Embryonic facial prominence (tissue), 1 donor: ENCODE measurements around the gene UGGT1.

Source experiments
- DNase-seq: peaks from one replicate; pipeline ENCODE4 v3.0.0-alpha.2; 2016; ENCODE audit errors: extremely low spot score

UGGT1 gene, protein sequence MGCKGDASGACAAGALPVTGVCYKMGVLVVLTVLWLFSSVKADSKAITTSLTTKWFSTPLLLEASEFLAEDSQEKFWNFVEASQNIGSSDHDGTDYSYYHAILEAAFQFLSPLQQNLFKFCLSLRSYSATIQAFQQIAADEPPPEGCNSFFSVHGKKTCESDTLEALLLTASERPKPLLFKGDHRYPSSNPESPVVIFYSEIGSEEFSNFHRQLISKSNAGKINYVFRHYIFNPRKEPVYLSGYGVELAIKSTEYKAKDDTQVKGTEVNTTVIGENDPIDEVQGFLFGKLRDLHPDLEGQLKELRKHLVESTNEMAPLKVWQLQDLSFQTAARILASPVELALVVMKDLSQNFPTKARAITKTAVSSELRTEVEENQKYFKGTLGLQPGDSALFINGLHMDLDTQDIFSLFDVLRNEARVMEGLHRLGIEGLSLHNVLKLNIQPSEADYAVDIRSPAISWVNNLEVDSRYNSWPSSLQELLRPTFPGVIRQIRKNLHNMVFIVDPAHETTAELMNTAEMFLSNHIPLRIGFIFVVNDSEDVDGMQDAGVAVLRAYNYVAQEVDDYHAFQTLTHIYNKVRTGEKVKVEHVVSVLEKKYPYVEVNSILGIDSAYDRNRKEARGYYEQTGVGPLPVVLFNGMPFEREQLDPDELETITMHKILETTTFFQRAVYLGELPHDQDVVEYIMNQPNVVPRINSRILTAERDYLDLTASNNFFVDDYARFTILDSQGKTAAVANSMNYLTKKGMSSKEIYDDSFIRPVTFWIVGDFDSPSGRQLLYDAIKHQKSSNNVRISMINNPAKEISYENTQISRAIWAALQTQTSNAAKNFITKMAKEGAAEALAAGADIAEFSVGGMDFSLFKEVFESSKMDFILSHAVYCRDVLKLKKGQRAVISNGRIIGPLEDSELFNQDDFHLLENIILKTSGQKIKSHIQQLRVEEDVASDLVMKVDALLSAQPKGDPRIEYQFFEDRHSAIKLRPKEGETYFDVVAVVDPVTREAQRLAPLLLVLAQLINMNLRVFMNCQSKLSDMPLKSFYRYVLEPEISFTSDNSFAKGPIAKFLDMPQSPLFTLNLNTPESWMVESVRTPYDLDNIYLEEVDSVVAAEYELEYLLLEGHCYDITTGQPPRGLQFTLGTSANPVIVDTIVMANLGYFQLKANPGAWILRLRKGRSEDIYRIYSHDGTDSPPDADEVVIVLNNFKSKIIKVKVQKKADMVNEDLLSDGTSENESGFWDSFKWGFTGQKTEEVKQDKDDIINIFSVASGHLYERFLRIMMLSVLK (N-terminal part only)

DNA sequence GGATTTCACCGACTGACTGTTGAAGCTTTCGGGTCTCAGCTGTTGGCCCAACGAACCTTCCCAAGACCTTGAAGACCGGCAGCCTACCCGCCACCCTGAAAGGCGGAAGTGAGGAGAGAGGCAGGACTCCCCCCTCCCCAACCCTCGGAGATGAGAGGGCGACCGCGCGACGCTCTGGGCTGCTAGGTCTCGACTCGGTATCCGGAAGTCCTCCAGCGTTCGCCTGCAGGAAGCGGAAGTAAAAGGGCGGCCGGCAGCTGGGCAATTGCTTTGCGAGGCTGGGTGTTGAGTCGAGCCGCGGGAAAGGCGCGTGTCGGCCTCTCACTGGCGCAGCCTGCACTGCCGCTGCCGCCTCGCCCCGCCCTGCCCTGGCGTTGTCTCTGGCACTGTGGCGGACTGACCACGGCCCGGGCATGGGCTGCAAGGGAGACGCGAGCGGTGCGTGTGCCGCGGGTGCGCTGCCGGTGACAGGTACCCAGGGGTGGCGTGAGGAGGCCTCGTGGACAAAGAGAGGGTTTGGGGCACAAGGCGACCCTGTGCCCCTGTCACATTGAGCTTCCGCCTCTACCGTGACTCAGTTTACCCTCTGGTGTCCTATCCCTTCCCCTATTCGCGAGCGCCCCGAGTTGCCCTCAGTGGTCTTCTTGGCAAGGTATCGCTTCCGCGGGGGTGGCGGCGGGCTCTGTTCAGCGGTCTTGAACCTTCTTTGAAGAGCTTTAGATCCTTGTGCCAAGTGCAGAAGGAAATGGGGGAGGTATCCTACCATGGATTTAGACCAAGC lies at the start of gene UGGT1:
Gene UGGT1, plus strand, starts transcription at position 256 of the 781 bp plus-strand sequence. Its CDS starts 158 bp downstream, at position 414.
- peak; percentile 88 for DNase-seq

DNA sequence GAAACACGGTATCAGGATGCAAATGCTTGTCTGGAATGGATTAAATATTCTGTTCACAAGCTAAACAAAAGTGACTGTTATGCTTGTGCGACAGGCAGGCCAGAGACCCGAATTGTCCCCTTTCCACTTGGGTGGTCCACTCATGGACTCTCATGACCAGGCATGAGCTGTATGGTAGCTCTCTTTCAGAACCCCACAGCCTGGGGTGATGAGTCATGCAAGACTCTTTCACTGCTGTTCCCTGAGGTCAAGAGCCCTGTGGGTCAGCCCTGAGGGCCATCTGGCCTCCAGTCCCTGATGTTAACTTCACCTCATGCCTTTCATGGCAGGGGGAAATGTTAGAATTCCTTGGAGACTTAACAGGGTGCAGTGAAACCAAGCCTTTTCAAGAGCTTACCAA lies 49.4 kb upstream of the UGGT1 start:
- DNase-seq, result no peak

DNA sequence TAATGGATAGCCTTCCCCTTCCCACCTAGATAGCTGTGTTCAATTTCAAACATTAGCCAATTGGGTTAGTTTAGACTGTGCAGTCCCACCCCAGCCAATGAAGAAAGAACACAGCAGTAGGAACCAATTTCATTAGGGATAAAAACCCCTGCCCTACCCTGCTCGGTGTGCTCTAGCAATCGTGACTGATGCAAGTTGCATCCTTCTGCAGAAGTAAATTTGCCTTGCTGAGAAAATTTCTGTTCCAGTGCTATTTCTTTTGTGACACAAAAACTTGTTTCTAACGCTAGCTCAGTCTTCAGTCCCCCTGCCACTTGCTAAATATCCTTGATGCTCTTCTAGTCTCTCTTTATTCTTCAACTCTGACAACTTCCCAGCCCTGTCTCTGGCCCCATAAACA lies 48.0 kb upstream of the UGGT1 start:
- DNase-seq, result no peak

DNA sequence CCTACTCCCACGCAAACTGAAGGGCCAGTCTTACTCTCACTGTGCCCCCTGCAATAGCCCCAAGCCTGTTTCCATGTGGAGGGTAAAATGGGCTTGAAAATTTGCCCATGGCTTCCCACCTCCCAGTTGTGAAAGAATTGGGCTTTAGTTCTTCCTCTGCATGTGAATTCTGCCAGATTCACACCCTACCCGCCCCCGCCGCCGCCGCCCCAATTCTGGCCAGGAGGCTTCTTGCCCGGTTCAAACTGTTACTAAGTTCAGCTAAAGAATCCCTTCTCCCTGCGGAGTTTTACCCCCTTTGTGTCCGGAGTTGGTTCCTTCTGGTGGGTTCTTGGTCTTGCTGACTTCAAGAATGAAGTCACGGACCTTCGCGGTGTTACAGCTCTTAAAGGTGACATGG lies 37.7 kb upstream of the UGGT1 start:
- DNase-seq, result no peak

DNA sequence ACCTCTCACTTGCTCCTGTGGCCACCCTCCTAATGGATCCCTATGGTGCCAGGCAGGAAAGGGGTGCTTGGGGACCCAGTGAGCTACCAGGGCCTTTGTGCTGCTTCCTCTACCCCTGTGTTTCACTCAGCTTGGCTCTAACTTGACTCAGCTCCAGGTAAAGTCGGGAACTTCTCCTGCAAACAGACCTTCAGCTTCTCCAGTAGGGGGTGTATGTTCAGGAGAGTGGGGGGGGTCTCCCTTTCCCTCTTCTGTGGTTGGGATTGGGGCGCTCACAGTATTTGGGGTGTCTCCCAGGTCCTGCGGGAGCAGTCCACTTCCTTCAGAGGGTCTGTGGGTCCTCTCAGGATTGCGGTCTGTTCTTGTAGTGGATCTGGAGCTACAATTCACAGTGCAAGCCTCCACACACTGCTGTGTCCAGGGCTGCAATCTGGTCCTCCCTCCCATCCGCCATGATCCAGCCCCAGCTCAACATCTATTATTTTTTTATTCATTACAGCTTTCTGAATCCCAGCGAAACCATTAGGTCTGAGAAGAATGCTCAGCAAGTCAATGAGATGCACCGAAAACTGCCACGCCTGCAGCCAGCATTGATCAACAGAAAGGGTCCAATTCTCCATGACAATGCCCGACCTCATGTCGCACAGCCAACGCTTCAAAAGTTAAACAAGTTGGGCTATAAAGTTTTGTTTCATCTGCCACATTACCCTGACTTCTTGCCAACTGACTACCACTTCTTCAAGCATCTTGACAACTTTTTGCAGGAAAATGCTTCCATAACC lies 36.7 kb upstream of the UGGT1 start:
- DNase-seq, result no peak

DNA sequence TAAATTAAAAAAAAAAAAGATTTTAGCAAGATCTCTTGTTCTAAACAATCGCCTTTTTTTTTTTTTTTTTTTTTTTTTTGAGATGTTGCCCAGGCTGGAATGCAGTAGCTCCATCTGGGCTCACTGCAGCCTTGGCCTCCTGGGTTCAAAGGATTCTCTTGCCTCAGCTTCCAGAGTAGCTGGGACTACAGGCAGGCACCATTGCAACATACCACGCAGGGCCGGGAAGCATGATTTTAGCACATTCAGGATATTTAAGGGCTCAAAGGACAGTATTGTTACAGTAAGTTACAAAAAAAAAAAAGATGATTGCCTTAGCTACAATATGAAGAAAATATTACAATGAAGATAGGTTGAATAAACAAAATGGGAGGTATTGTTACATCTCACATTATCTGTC lies 33.7 kb upstream of the UGGT1 start:
- DNase-seq, result no peak

DNA sequence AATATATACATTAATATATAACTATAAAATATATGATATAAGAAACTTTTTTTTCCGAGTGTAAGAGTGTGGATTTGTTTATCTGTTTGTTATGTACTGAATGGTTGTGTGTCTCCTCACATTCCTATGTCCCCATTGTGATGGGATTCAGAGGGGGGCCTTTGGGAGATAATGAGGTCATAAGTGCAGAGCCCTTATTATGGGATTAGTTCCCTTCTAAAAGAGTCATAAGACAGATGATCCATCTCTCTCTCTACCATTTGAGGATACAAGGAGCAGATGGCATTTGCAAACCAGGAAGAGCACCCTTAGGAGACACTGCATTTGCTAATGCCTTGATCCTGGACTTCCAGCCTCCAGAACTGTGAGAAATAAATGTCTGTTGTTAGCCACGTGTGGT lies 32.9 kb upstream of the UGGT1 start:
- DNase-seq, result no peak

DNA sequence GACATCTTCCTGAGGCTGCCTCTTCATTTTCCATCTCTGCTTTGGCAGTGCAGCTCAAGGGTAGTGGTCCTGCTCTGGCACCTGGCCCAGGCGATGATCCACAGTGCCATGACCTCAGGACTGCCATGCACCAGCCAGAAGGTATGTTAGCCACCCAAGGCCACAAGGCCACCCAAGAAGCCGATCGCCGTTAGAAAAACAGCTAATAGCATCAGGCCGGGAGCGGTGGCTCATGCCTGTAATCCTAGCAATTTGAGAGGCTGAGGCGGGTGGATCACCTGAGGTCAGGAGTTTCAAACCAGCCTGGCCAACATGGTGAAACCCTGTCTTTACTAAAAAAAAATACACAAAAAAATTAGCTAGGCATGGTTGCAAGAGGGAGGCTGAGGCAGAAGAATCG lies 28.4 kb upstream of the UGGT1 start:
- no peak for DNase-seq

DNA sequence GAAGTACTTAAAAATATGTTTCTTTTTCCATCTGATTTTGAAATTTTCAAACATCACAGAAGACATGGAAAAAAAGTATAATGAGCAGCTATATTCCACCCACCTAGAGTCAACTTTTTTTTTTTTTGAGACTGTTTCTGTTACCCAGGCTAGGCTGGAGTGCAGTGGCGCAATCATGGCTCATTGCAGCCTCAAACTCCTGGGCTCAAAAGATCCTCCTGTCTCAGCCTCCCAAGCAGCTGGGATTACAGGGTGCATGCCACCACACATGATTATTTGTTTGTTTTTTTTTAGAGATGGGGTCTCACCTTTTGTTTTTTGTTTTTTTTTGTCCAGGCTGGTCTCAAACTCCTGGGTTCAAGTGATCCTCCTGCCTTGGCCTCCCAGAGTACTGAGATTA lies 26.6 kb upstream of the UGGT1 start:
- DNase-seq, result no peak

DNA sequence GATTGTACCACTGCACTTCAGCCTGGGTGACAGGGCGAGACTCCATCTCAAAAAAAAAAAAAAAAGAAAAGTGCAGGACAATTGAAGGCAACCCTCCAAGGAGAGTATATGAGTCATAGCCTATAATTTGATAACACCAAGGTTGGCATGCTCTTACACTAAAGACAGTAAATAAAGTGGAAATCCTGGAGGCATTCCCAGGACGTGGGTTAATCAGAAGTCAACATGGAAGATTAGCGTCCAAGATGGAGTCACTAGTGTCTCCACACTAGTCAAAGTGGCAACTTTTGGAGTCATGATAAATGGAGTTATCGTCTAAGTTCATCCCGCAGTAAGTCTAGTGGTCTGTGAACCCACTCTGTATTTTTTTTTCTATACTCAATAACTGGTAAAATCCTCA lies 21.2 kb upstream of the UGGT1 start:
- DNase-seq, result no peak

DNA sequence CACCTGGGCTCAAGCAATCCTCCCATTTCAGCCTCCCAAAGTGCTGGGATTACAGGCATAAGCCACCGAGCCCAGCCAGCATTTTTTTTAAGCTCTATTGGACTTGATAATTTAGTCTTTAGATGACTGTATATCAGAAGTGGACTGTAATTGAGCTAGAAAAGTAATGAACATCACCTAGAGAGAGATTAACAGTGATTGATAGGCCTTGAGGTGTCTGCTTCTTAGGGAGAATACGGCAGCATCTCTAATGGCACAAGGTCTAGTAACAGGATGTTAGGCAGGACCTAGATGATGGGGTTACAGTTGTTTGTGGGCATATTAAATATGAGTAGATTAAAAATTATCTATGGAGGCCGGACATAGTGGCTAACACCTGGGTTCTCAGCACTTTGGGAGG lies 17.7 kb upstream of the UGGT1 start:
- DNase-seq, result no peak

DNA sequence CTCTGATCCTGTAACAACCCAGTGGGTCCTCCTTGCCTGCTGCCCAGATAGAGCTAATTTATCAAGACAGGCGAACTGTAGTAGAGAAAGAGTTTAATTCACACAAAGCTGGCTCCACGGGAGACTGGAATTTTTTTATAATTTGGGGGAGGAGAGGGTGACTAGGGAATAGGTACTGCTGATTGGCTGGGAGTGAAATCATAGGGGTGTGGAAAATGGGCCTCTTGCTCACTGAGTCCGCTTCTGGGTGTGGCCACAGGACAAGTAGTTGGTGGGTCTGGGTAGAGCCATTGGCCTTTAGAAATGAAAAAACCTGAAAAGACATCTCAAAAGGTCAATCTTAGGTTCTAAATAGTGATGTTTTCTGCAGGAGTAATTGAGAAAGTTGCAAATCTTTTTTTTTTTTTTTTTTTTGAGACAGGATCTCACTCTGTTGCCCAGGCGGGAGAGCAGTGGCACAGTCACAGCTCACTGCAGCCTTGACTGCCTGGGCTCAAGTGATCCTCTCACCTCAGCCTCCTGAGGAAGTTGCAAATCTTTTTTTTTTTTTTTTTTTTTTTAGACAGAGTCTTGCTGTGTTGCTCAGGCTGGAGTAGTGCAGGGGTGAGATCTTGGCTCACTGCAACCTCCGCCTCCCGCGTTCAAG lies 14.4 kb upstream of the UGGT1 start:
- no peak for DNase-seq

DNA sequence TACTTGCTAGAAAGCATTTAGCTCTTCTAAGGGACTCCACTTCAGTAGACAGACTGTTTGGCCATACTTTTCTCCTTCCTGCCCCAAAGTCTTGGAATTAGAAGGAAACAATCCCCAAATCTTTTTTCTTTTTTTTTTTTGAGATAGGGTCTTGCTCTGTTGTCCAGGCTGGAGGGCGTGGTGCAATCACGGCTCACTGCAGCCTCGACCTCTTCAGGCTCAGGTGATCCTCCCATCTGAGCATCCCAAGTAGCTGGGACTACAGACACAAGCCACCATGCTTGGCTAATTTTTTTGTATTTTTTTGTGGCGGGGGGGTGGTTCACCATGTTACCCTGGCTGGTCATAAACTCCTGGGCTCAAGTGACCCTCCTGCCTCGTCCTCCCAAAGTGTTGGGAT lies 6.2 kb upstream of the UGGT1 start:
- no peak for DNase-seq

DNA sequence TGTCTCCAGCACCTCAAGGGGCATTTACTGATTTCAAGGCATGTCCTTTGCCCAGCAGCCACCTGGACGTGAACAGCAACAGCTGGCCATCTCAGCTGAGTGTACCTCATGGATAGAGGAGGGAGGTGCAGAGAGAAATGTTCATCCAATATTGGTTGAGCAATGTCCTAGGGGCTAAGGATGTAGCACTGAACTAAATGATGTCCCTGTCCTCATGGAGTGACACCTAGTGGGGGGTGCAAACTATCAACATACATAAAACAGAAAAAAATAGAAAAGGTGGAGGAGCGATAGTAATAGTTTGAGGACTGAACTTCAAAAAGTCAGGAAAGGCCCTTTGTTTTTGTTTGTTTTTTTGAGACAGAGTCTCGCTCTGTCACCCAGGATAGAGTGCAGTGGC lies 4.8 kb upstream of the UGGT1 start:
- DNase-seq, result no peak

DNA sequence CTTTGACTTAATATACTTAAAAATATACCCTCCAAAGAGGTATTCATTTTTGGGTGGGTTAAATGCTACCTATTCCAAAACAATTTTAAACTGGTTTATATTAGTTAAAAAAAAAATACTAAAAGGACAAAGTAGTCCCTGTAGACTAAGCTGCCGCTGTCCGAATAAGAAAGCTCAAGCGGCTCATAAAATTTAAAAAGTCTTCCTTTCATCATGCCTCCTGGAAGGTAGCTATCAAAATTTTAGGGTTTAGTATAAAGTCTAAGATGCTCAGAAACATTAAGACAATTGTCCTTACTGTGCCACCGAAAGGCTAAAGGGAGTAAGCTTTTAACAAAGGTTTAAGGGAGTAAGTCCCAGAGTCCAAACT lies 440 bp upstream of the UGGT1 start:
- no peak for DNase-seq

DNA sequence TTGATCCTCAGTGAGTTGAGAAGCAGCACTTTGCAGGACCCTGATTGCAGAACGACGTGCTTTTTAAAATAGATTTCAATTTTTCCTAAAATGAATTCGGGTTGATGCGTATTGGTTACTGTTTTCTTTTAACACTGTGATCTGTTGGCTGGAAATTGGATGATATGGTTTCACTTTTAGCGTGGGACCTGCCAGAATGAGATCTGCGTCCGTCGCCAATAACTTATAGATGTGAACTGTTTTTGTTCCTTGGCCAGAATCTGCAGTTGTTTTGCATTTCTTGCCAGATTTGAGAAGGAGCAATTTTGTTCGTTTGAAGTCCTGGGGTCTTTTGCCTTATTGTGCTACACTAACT lies 703 bp downstream of the UGGT1 start:
- no peak for DNase-seq

DNA sequence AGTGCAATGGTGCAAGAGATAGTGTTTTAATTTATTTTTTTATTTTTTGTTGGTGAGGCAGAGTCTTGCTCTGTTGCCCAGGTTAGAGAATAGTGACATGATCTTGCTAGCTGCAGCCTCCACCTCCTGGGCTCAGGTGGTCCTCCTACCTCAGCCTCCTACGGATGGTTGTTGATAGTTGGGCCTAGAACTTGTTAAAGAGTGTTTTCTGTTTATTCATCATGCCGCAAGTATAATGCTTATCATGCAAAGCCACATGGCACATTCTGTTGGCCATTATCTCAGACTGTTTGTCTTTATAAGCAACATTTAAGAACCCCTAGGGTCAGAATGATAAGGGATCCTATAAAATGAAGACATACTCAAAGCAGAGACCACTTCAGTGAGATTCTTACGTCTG lies 1.7 kb downstream of the UGGT1 start:
- DNase-seq, result no peak

DNA sequence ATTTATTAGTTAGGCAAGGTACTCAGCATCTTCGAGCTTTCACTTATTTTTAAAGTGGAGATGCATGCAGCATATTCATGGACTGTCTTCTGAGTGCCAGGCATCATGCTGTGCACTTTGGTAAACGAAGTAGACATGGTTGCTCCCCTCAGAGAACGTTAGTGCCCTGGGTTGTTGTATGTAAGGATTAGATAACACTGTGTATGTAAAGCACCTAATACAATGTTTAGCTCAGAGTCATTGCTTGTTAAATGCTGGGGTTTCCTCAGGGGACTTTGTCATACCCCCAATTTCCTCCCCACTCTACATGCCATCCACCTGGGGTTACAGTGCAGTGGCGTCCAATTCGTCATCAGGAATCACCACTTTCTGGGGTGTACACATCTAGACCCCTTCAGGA lies 2.8 kb downstream of the UGGT1 start:
- no peak for DNase-seq

DNA sequence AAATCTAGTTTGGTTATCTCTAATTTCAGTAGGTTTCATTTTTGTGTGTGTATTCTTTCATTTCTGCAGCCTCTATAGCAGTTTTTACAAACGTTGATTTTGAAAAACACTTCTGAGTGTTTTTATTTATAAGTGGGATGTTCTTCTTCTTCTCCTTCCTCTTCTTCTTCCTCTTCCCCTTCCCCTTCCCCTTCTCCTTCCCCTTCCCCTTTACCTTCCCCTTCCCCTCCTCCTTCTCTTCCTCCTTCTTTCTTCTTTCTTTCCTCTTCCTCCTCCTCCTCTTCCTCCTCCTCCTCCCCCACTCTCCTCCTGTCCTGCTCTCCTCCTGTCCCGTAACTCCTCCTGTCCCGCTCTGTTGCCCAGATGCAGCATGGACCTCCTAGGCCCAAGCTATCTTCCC lies 4.2 kb downstream of the UGGT1 start:
- no peak for DNase-seq

DNA sequence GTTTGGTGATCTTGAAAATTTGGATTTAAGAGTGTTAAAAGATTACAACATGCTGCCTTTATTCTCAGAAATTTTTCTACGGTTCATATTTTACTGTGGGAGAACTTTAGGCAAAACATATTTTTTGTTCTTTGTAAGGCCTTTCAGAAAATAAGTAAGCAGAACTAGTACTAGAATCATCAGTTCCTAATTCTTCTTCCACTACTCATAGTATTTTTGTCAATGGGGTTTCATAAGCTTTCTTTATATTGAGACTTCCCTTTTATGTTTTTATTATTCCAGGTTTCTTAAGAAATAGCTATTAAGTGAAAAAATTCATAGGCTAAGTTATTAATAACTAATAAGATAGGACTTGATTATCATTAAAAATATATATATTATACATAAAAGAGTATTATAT lies 12.4 kb downstream of the UGGT1 start:
- DNase-seq, result no peak
